OCI-LY3 (cell line): ENCODE measurements around the gene FAM76A.

Experiments
- H2AFZ ChIP-seq: fragments of 200-600, 300-600 bp; shearing (Covaris generic); 2 replicates; pipeline ENCODE4 v1.6.0; 2014; ENCODE audit warnings: antibody characterized with exemption, low read depth, low read length
- H3K27ac ChIP-seq: fragments of 200-600, 300-600 bp; sonication (generic); 2 replicates; pipeline ENCODE4 v1.5.1; 2014; ENCODE audit warnings: mild to moderate bottlenecking, low read length, moderate library complexity, mixed read lengths
- H3K27me3 ChIP-seq: fragments of 200-600, 300-600 bp; sonication (generic); 2 replicates; pipeline ENCODE4 v1.6.1; 2014; ENCODE audit warnings: low read depth, low read length, mixed read lengths
- H3K36me3 ChIP-seq: fragments of 200-600, 300-600 bp; sonication (generic); replicated peaks from 2 replicates; pipeline ENCODE3; 2014; ENCODE audit warnings: low read depth, low read length, mixed read lengths
- H3K4me1 ChIP-seq: fragments of 300-600, 200-600 bp; sonication (generic); 2 replicates; pipeline ENCODE4 v1.6.1; 2014; ENCODE audit warnings: low read length, mixed read lengths
- H3K4me2 ChIP-seq: fragments of 200-600, 300-600 bp; sonication (generic); 2 replicates; pipeline ENCODE4 v1.6.1; 2014; ENCODE audit warnings: low read length, mixed read lengths
- H3K4me3 ChIP-seq: fragments of 300-600, 200-600 bp; sonication (generic); 2 replicates; pipeline ENCODE4 v1.5.1; 2014; ENCODE audit warnings: antibody characterized with exemption, mild to moderate bottlenecking, low read length, moderate library complexity
- H3K79me2 ChIP-seq: fragments of 300-600, 200-600 bp; shearing (Covaris generic); 2 replicates; pipeline ENCODE4 v1.6.1; 2014; ENCODE audit warnings: mild to moderate bottlenecking, low read length, mixed read lengths
- H3K9ac ChIP-seq: fragments of 300-600, 200-600 bp; shearing (Covaris generic); 2 replicates; pipeline ENCODE4 v1.6.0; 2014; ENCODE audit warnings: mild to moderate bottlenecking, low read length, moderate library complexity
- H3K9me3 ChIP-seq: fragments of 200-600, 300-600 bp; shearing (Covaris generic); 2 replicates; pipeline ENCODE4 v1.6.1; 2014; ENCODE audit warnings: low read length, mixed read lengths; ENCODE audit not compliant: insufficient read depth
- H4K20me1 ChIP-seq: fragments of 200-600, 300-600 bp; sonication (generic); 2 replicates; pipeline ENCODE4 v1.6.1; 2016; ENCODE audit warnings: low read length, mixed read lengths; ENCODE audit not compliant: insufficient read depth
- CTCF ChIP-seq: fragments of 200-600, 300-600 bp; sonication (generic); IDR thresholded peaks from 2 replicates; pipeline ENCODE4 v1.5.1; 2014; ENCODE audit warnings: antibody characterized with exemption, low read length, low read depth
- EZH2phosphoT487 ChIP-seq: fragments of 200-600 bp; shearing (Covaris generic); IDR thresholded peaks from 2 replicates; pipeline ENCODE4 v1.6.1; 2018; ENCODE audit warnings: antibody characterized with exemption, mixed run types, low read depth

The FAM76A gene

GRCh38 chr1:27710574-27710973 lies 15.2 kb upstream of the FAM76A start:
- H3K79me2 ChIP-seq = no peaks in the 10 kb centered on the region
- H3K27ac ChIP-seq = no peak overlapping the region
- H3K36me3 ChIP-seq = no peaks in the 10 kb centered on the region
- no peak overlapping the region for H2AFZ ChIP-seq
- H3K4me1 ChIP-seq = no peaks in the 10 kb centered on the region
- no peak overlapping the region for H3K4me2 ChIP-seq
- TF ChIP-seq CTCF (no peak), EZH2phosphoT487 (no peak)
- H4K20me1 ChIP-seq = no peaks in the 10 kb centered on the region
- no peak overlapping the region for H3K9ac ChIP-seq
- H3K9me3 ChIP-seq = no peaks in the 10 kb centered on the region
- H3K4me3 ChIP-seq = no peak overlapping the region
- H3K27me3 ChIP-seq = no peaks in the 10 kb centered on the region

GRCh38 chr1:27713139-27713725 lies 12.5 kb upstream of the FAM76A start:
- Histone ChIP-seq H3K27ac (no peak overlapping the region), H3K36me3 (no peaks in the 10 kb centered on the region), H3K9ac (no peak overlapping the region), H3K4me1 (no peaks in the 10 kb centered on the region), H3K79me2 (no peaks in the 10 kb centered on the region), H3K9me3 (no peaks in the 10 kb centered on the region), H2AFZ (no peak overlapping the region), H3K4me3 (no peak overlapping the region), H3K4me2 (no peak overlapping the region), H3K27me3 (no peaks in the 10 kb centered on the region; the same call in 1 of the 2 replicates), H4K20me1 (no peaks in the 10 kb centered on the region)
- TF ChIP-seq CTCF (no peak), EZH2phosphoT487 (no peak)

GRCh38 chr1:27713869-27714513 lies 11.8 kb upstream of the FAM76A start:
- no peak overlapping the region for H3K27ac ChIP-seq
- no peaks in the 10 kb centered on the region for H3K4me1 ChIP-seq
- no peaks in the 10 kb centered on the region; the same call in 1 of the 2 replicates for H3K27me3 ChIP-seq
- no peak overlapping the region for H2AFZ ChIP-seq
- no peaks in the 10 kb centered on the region for H3K36me3 ChIP-seq
- no peak for TF ChIP-seq CTCF
- TF ChIP-seq EZH2phosphoT487 = no peak
- no peaks in the 10 kb centered on the region for H3K79me2 ChIP-seq
- no peak overlapping the region for H3K4me3 ChIP-seq
- H3K9me3 ChIP-seq = no peaks in the 10 kb centered on the region
- H3K4me2 ChIP-seq = no peak overlapping the region
- no peaks in the 10 kb centered on the region for H4K20me1 ChIP-seq
- H3K9ac ChIP-seq = no peak overlapping the region

GRCh38 chr1:27716262-27716895 lies 9.4 kb upstream of the FAM76A start:
- Histone ChIP-seq H3K4me3 (no peak overlapping the region), H3K27ac (no peak overlapping the region), H3K9me3 (no peaks in the 10 kb centered on the region), H3K27me3 (no peaks in the 10 kb centered on the region; the same call in 1 of the 2 replicates), H2AFZ (no peak overlapping the region), H3K36me3 (no peaks in the 10 kb centered on the region), H4K20me1 (no peaks in the 10 kb centered on the region), H3K4me1 (no peaks in the 10 kb centered on the region), H3K79me2 (no peaks in the 10 kb centered on the region), H3K9ac (no peak overlapping the region), H3K4me2 (no peak overlapping the region)
- TF ChIP-seq CTCF (no peak), EZH2phosphoT487 (no peak)
